Lower lobe of right lung (tissue), 2 donors: ENCODE data around the gene ASCL3. TPM values are rescaled to one million over a fixed set of nuclear protein-coding genes. Genes with fewer than 3 reads are reported as not detected.

Experiments used
- ATAC-seq, 2 donors: fragments of 200-7000 bp; cut with Tn5 transposase; one replicate each; pipeline ENCODE4 v1.9.1; 2020 to 2022; ENCODE audit warnings: mild to moderate bottlenecking in 2 of 2, moderate library complexity in 2 of 2
- DNase-seq: peaks from one replicate; pipeline ENCODE4 v3.0.0-alpha.2; 2020
- H3K27ac ChIP-seq: fragments of 200-600 bp; one replicate; pipeline ENCODE4 v1.8.0; 2022
- H3K27me3 ChIP-seq: fragments of 200-600 bp; one replicate; pipeline ENCODE4 v1.8.0; 2022; ENCODE audit warnings: low read depth
- H3K36me3 ChIP-seq: fragments of 200-600 bp; one replicate; pipeline ENCODE4 v1.8.0; 2022; ENCODE audit warnings: mild to moderate bottlenecking
- H3K4me1 ChIP-seq: fragments of 200-600 bp; one replicate; pipeline ENCODE4 v1.8.0; 2022
- H3K4me3 ChIP-seq: fragments of 200-600 bp; one replicate; pipeline ENCODE4 v1.8.0; 2022; ENCODE audit warnings: mild to moderate bottlenecking
- H3K9me3 ChIP-seq: fragments of 200-600 bp; one replicate; pipeline ENCODE4 v1.8.0; 2022
- CTCF ChIP-seq: fragments of 200-600 bp; IDR thresholded peaks from one replicate; pipeline ENCODE4 v1.8.0; 2022; ENCODE audit warnings: antibody characterized with exemption, mild to moderate bottlenecking
- intact Hi-C: fragments of 100-400 bp; cut with DNase I; formaldehyde crosslinking; loops from one replicate; pipeline ENCODE4 v1.11.0; 2022
- total RNA-seq: library from RNA; stranded (reverse); fragmentation: NEBNext Ultra II Directional; extraction: Animal tissue kit (Norgen Biotek cat#: 25700); gene quantifications from one replicate; pipeline ENCODE4 v1.2.1, GENCODE V29; 2021
- donor health status: DM: no; HTN: yes; CAD: no; lungs with severe emphysema.

The ASCL3 gene
- total RNA-seq, 1 donor from 2014 or later, result not detected

GRCh38 chr11:8925711-8926110, 17.1 kb downstream of the ASCL3 start:
- ATAC-seq (no peak), DNase-seq (no peak)
- Histone ChIP-seq H3K27ac (no peak overlapping the region), H3K36me3 (peaks cover 34% of the 10 kb centered on the region), H3K27me3 (no peaks in the 10 kb centered on the region), H3K4me3 (no peak overlapping the region), H3K9me3 (no peaks in the 10 kb centered on the region), H3K4me1 (no peaks in the 10 kb centered on the region)
- intact Hi-C loops, result no loop called here
- TF ChIP-seq CTCF, result no peak

GRCh38 chr11:8922691-8923090, 20.1 kb downstream of the ASCL3 start:
- H3K9me3 ChIP-seq, result no peaks in the 10 kb centered on the region
- H3K36me3 ChIP-seq, result peaks cover 64% of the 10 kb centered on the region
- no peak for TF ChIP-seq CTCF
- DNase-seq, result no peak
- intact Hi-C loops, result no loop called here
- no peak overlapping the region for H3K4me3 ChIP-seq
- no peak overlapping the region for H3K27ac ChIP-seq
- no peaks in the 10 kb centered on the region for H3K27me3 ChIP-seq
- ATAC-seq, result no peak
- H3K4me1 ChIP-seq, result peaks cover 6% of the 10 kb centered on the region

- Histone ChIP-seq H3K9me3 (no peaks in the 10 kb centered on the region), H3K36me3 (peaks cover 64% of the 10 kb centered on the region), H3K27me3 (no peaks in the 10 kb centered on the region), H3K4me3 (peak overlapping the region; percentile 3), H3K27ac (peak overlapping the region; percentile 69), H3K4me1 (peaks cover 47% of the 10 kb centered on the region)
- TF ChIP-seq CTCF, result no peak
- ATAC-seq (peak; percentile 87 to 90), DNase-seq (peak; percentile 75)
- intact Hi-C loops, result no loop called here
Measured at GRCh38 chr11:8917157-8917825, 25.5 kb downstream of the ASCL3 start.

GRCh38 chr11:8914661-8915018, 28.2 kb downstream of the ASCL3 start:
- no peak for DNase-seq
- Histone ChIP-seq H3K9me3 (no peaks in the 10 kb centered on the region), H3K27ac (no peak overlapping the region), H3K4me1 (peaks cover 58% of the 10 kb centered on the region), H3K27me3 (no peaks in the 10 kb centered on the region), H3K36me3 (peaks cover 37% of the 10 kb centered on the region), H3K4me3 (peak overlapping the region; percentile 24)
- TF ChIP-seq CTCF, result no peak
- no peak for ATAC-seq
- intact Hi-C loops, result no loop called here

DNA sequence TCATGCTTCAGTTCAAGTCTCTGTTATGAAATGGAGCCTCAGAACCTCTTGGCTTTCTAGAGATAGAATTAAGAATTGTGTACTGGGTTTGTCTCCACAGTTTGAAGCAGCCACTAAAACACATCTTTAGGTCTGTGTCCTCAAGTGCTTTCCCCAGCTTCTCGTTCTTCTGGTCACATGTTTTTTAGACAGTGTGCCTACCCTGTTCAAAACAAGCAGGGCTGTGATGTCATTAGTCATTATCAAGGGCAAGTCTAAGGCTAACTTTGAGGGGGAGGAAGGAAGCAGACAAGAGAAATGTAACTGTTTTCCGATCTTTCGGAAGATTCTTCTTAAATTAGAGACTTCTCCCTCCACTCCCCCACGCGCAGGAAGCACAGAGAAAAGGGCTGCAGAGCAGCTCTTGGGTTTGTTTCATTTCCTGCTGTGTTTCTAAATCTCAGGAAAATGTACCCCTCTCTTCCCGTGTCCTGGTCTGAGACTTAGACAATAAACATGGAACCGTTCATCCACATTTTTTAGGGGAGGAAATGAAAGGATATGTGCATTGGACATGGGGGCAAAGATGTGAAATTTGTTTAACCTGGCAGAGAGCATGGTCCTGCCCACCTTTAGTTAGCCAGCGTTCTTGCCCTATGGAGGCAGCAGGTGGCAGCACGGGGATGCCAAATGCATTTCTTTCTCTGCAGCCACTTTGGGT, 28.7 kb downstream of the ASCL3 start:
- H3K27ac ChIP-seq, result peak overlapping the region; percentile 42
- H3K9me3 ChIP-seq, result no peaks in the 10 kb centered on the region
- peak; percentile 66 for TF ChIP-seq CTCF
- ATAC-seq (no peak), DNase-seq (no peak)
- peak overlapping the region; percentile 24 for H3K4me3 ChIP-seq
- peaks cover 61% of the 10 kb centered on the region for H3K4me1 ChIP-seq
- intact Hi-C loops, result no loop called here
- no peaks in the 10 kb centered on the region for H3K27me3 ChIP-seq
- H3K36me3 ChIP-seq, result peaks cover 32% of the 10 kb centered on the region
